Measurements from ENCODE around the gene FMNL1.

DNA sequence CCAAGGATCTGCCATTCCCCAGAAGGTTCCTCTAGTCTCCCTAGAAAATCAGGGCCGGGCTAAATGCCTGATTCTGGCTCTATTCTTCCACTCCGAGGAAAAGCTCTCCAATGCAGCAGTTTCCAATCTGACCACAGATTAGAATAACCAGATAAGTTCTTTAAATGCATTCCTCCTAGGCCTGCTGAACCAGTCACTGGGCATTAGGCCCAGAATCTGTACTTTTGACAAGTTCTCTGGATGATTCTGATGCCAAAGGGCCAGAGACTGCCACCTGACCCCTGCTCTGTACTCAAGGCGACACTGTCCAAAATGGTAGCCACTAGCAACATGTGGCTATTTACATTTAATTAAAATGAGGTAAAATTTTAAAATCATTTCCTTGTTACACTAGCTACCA, 72.8 kb downstream of the FMNL1 start:
- TF ChIP-seq, protein P1, sequence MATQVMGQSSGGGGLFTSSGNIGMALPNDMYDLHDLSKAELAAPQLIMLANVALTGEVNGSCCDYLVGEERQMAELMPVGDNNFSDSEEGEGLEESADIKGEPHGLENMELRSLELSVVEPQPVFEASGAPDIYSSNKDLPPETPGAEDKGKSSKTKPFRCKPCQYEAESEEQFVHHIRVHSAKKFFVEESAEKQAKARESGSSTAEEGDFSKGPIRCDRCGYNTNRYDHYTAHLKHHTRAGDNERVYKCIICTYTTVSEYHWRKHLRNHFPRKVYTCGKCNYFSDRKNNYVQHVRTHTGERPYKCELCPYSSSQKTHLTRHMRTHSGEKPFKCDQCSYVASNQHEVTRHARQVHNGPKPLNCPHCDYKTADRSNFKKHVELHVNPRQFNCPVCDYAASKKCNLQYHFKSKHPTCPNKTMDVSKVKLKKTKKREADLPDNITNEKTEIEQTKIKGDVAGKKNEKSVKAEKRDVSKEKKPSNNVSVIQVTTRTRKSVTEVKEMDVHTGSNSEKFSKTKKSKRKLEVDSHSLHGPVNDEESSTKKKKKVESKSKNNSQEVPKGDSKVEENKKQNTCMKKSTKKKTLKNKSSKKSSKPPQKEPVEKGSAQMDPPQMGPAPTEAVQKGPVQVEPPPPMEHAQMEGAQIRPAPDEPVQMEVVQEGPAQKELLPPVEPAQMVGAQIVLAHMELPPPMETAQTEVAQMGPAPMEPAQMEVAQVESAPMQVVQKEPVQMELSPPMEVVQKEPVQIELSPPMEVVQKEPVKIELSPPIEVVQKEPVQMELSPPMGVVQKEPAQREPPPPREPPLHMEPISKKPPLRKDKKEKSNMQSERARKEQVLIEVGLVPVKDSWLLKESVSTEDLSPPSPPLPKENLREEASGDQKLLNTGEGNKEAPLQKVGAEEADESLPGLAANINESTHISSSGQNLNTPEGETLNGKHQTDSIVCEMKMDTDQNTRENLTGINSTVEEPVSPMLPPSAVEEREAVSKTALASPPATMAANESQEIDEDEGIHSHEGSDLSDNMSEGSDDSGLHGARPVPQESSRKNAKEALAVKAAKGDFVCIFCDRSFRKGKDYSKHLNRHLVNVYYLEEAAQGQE (IDR thresholded peaks at IDR 0.05; ENCODE audit: insufficient read depth in 1 of 2, low read depth in 2 of 2, low read length in 1 of 2): no peak
- TF ChIP-seq POLR2AphosphoS5 (IDR thresholded peaks at IDR 0.05; ENCODE audit: low read depth, low read length): no peak
- TF ChIP-seq, protein P2, sequence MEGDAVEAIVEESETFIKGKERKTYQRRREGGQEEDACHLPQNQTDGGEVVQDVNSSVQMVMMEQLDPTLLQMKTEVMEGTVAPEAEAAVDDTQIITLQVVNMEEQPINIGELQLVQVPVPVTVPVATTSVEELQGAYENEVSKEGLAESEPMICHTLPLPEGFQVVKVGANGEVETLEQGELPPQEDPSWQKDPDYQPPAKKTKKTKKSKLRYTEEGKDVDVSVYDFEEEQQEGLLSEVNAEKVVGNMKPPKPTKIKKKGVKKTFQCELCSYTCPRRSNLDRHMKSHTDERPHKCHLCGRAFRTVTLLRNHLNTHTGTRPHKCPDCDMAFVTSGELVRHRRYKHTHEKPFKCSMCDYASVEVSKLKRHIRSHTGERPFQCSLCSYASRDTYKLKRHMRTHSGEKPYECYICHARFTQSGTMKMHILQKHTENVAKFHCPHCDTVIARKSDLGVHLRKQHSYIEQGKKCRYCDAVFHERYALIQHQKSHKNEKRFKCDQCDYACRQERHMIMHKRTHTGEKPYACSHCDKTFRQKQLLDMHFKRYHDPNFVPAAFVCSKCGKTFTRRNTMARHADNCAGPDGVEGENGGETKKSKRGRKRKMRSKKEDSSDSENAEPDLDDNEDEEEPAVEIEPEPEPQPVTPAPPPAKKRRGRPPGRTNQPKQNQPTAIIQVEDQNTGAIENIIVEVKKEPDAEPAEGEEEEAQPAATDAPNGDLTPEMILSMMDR (IDR thresholded peaks at IDR 0.05): no peak
- TF ChIP-seq TCF7L2 (IDR thresholded peaks at IDR 0.05; ENCODE audit: low read depth, low read length): no peak
